ENCODE data around the gene SPACA7.

SPACA7 gene, protein sequence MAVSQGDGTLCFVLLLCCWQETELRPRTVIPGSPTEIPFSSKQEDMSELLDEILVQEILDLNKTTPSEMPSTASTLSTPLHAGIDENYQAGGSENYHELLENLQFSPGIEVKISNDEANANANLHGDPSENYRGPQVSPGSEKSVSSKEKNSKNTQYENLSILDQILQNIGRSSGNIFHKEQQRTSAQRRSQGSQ

GRCh38 chr13:112376050-112376681 lies at the start of gene SPACA7:
TSS of gene SPACA7 (plus strand) at chr13:112376355. CDS start at chr13:112376386, 31 bp downstream.
- DNase-seq (ENCODE audit: low read depth): no peak

DNA sequence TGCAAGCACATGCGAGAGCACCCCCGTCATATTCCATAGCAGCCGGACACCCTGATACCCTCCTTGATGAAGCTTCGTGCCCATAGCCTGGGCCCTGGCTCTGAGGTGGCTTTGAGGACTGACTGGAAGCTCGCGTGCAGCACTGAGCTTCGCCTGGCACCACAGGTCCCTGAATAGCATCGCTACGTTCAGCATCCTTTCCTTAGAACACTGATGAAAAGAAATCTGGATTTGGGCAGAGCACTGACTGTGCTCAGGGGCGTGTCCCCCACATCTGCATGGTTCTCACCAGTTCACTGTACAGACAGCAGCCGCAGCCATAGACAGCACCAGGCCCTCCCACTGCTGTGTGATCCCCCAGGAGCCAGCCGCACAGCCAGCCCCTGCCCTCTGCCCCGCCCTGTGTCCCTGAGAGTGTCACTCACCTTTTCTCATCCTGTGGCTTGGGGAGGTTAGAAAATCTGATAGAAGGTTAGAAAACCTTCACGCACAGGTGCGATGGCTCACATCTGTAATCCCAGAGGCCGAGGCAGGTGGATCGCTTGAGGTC lies 49.3 kb upstream of the SPACA7 start:
- no peak for DNase-seq (ENCODE audit: low read depth)

GRCh38 chr13:112328936-112329335 lies 47.2 kb upstream of the SPACA7 start:
- no peak for DNase-seq (ENCODE audit: low read depth)

- no peak for DNase-seq (ENCODE audit: low read depth)
Measured at GRCh38 chr13:112329376-112329775, 46.8 kb upstream of the SPACA7 start.

DNA sequence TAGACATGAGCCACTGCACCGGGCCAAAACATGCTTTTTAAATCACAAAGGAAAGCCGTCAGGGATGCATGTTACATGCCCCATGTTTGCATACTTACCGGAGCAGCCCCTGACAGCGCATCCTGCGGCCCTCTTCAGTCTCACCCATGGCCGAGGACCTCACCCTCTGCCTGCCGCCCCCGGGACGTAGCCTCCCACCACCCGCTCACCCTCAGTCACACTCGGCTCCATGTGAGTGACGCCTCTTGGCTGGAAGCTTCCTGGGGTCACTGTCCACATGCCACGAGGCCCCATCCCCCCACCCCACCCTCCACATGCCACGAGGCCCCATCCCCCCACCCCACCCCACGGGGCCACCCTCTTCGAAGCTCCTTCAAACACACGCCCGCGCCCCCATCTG lies 46.1 kb upstream of the SPACA7 start:
- no peak for DNase-seq (ENCODE audit: low read depth)

GRCh38 chr13:112330479-112331381 lies 45.4 kb upstream of the SPACA7 start:
- DNase-seq (ENCODE audit: low read depth): no peak

DNA sequence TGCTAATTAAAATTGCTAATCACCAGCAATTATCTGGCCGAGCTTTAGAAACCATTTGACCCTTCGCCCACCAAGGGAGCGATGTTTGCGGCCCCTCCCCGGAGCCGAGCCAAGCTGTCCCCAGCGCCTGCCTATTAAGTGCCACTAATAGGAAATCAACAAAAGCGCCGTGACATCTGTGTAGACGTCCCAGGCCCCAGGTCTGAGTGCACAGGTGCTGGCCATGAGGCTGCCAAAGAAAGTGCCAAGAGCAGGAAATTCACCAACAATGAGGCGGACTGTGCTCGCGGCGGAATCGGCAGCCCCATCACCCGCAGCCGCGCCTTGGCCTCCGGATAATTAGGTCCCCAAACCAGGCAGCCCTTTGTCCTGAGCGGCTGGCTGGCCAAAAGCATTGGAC lies 44.5 kb upstream of the SPACA7 start:
- no peak for DNase-seq (ENCODE audit: low read depth)

GRCh38 chr13:112332727-112333126 lies 43.4 kb upstream of the SPACA7 start:
- no peak for DNase-seq (ENCODE audit: low read depth)

DNA sequence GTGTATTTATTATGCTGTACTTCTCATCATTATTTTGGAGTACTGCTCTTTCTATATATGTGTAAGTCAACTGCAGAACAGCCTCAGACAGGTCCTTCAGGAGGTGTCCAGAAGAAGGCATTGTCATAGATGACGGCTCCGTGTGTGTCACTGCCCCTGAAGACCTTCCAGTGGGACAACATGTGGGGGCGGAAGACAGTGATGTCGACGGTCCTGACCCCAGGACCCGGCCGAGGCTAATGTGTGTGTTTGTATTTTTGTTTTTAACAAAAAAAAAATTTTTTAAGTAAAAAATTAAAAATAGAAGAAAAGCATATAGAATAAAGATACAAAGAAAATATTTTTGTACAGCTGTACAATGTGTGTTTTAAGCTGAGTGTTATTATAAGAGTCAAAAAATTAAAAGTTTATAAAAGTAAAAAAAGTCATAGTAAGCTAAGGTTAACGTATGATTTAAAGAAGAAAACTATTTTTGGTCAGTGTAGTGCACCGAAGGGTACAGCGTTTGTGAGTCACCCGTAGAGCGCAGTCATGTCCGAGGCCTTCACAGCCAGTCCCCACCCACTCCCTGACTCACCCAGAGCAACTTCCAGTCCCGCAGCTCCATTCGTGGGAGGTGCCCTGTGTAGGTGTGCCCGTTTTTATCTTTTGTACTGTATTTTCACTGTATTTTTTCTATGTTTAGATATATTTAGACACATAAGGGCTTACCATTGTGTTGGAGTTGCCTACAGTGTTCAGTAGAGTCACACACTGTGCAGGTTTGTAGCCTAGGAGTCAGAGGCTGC lies 42.2 kb upstream of the SPACA7 start:
- DNase-seq (ENCODE audit: low read depth): no peak

DNA sequence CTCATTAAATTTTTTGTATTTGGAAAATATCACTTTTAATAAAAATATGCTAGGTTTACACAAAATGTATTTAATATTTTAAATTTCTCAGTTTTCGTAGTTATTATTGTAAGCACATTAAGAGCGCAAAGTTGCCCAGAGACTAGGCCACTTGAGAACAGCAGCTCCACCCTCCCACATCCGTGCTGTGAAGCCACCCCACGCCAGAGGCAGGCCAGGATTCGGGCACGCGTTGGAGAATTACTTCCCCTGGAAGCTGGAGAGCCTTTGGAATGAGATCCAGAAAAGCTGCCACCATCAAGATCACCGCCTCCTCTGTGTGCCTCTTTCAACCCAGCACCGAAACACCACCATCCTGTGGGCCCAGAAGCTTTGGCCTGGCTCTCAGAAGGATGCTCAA lies 41.0 kb upstream of the SPACA7 start:
- DNase-seq (ENCODE audit: low read depth): no peak

- no peak for DNase-seq (ENCODE audit: low read depth)
Measured at GRCh38 chr13:112341446-112341845, 34.7 kb upstream of the SPACA7 start.

DNA sequence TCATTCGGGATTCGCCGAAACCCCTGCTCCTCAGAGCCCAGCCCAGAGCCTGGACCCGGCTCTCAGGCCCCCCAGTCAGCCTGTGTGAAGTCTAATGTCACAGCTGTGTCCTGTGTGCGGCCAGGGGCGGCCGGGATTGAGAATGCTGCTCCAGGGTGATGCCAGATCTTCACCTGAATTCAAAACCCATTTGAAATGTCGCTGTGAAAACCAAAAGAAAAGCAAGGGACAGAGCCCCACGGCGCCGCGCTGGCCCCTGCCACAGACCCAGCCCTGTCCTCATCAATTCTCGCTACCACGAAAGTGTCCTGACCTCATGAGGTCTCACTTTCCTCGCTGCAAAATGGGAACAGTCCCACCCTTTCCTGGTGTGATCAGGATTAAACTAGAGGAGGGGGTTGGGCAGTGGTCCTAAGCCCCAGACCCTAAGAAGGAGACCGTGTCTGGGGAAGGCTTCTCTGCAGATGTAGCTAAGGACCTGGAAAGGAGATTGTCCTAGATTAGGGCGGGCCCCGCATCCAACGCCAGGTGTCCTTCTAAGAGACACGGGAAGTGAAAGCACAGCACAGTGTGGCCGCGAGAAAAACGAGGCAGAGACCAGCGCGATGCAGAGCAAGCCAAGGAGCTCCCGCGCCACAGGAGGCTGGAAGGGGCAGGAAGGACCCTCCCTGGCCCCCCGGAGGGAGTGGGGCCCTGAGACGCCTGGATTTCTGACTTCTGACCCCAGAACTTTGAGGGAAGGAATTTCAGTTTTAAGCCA lies 34.0 kb upstream of the SPACA7 start:
- DNase-seq (ENCODE audit: low read depth): no peak

DNA sequence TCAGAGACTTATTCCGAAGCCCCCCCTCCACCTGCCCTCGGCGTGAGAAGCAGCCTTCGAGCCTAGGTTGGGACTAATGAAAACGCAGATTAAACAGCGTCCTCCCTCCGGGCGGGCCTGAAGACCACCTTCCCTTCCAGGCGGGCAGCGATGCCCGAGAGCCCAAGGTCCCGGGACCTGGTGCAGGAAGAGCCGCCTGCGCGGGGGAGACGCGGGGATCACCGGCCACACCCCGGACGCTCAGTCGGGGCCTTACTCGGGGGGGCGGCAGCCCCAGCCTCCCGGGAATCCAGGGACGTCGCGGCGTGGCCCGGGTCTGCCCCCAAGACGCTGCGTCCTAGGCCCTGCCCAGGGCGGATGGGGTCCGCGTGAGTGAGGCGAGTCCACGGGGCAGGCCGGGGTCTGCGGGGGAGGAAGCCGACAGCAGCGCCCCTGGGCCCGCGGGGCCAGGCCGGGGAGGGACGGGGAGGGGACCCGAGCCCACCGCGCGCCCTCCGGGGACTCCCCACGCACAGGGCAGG lies 33.3 kb upstream of the SPACA7 start:
- DNase-seq (ENCODE audit: low read depth): no peak

- DNase-seq (ENCODE audit: low read depth): no peak
Measured at GRCh38 chr13:112343591-112343990, 32.6 kb upstream of the SPACA7 start.

- no peak for DNase-seq (ENCODE audit: low read depth)
Measured at GRCh38 chr13:112345826-112346172, 30.4 kb upstream of the SPACA7 start.

GRCh38 chr13:112346173-112346898 lies 29.8 kb upstream of the SPACA7 start:
- DNase-seq (ENCODE audit: low read depth): no peak

- no peak for DNase-seq (ENCODE audit: low read depth)
Measured at GRCh38 chr13:112346899-112347229, 29.3 kb upstream of the SPACA7 start.

DNA sequence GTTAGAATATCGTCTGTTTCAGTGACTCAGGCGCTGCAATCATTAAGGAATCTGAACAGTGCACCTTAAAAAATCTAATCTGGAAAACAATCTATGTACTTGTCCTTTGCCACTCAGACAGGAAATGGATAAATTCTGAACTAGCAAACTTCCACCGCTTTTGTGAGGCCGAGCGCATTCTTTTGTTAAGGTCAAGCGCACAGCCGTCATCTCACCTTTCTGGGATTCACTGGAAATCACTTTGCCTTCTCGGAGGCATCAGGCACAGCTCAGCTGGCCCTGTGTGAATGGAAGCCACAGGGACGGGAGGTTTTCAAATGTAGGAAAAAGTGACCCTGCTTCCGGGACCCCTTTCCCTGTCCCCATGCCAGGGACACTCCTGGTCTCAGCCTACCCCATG lies 28.2 kb upstream of the SPACA7 start:
- no peak for DNase-seq (ENCODE audit: low read depth)

DNA sequence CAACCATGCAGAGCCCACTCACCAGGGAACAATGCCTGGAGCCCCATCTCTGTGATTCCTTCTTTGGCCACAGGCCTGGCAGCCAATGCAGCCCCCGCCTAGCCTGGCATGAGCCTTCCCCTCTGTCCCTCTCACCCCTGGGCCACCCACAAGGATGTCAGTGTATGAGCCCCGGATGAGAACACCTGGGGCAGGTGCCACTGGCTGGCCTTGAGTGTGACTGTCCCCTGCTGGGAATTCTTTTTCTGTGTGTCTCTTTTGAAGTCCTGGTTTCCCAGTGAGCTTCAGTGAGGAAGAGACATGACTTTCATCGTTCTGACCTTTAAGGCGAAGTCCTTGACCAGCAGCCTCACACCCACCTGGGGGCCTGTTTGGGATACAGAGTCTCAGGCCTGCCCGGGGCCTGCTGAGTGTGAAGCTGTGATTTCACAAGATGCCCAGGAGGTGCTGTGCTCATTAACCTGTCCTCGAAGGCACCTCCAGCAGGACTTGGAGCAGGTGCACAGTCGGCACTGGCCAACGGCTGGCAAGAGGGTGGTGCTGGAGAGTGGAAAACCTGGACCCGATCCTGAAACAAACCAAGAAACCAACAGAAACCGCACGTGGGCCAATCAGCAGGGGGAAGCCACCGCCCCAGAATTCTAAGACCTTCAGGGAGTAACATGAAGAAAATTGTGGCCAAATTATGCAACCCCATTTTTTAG lies 27.4 kb upstream of the SPACA7 start:
- no peak for DNase-seq (ENCODE audit: low read depth)

DNA sequence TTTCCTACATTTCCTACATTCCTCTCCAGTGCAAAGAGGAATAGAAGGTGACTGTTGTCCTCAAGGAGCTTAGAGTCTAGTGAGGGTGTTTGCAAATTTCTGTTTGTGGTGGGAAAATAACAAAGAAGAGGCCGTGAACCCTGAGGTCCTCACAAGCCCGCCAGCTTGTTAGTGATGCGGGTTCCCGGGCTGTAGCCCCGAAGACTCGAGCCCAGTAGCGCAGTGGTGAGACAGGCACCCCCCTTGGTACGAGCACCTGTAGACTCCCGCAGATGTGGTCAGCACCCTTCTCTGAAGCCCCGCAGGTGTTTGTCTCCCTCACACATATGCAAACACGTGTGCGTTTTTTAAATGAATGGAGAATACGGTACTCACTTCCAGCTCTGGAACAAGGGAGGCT lies 26.5 kb upstream of the SPACA7 start:
- no peak for DNase-seq (ENCODE audit: low read depth)
